Stimulated activated CD4-positive, alpha-beta T cell treated with anti-CD3 and anti-CD28 coated beads, Interleukin-1b, Interleukin-23, amount 100 ng/mL, for 48 hours (primary cell): ENCODE measurements around the gene PTPN2.
"Not testable (repeated sequence)": the region's sequence is repeated elsewhere in the genome, so short reads cannot be mapped to it uniquely, and the experiment has no call there.

Experiments used
- DNase-seq: peaks from one replicate; pipeline ENCODE4 v3.0.0-alpha.2; 2020

PTPN2 gene

GRCh38 chr18:12890964-12891363 is 6.9 kb upstream of the PTPN2 start:
- DNase-seq = no peak

- no peak for DNase-seq
These were observed 2.6 kb upstream of the PTPN2 start for GRCh38 chr18:12886498-12887126.

DNA sequence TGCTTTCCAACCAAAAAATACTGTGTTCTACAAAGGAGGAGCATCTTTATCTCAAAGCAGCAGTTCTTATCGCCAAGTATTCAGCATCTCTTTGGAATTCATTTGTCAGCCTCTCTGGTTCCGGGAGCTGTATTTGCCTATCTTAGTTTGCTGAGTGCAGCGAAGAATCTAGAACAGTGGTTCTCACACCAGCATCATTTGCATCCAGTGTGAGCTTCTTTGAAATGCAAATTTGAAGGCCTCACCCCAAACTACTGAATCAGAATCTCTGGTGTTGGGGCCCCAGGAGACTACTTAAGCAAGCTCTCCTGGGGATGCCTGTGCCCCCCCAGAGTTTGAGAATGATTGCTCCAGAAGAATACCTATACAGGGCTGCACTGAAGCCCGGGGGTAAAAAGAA is 1.5 kb upstream of the PTPN2 start:
- DNase-seq = no peak

DNA sequence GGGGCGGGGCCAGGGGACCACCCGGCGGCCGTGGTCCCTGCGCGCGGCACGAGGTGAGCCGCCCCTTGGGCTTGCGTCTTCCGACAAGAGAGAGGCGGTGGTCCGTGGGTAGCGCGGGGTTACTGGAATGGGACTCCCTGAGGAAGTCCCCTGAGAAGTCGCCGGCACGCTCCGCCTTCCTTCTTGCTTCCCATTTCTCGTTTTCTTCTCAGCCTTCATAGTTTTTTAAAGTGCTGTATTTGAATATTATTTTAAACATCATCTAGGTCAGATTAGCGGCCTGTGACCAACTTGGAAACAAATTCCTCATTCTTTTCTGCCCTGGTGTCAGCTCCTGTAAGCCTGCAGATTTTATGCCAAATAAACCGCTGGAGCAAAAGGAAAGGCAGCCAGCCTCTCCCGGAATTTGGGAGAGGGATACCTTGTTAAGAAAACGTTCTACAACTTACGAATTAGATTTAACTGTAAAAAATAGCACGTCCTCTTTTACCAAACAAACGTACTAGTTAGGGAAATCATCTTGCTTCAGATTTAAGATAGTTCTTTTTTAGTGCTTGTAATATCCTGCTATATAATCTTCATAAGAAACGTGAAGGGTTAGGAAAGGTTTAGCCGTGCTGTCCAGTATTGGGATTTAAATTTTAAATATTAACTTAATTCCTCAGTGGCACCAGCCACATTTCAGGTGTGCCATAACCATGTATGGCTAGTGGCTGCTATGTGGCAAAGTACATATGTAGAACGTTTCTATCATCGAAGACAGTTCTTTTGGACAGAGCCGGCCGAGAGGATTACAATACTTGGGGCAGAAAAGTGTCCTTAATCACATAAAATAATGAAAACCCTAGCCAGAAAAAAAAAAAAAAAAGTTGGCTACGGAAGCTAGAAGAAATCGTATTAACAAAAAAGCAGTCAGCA is 628 bp upstream of the PTPN2 start:
- DNase-seq = no peak

DNA sequence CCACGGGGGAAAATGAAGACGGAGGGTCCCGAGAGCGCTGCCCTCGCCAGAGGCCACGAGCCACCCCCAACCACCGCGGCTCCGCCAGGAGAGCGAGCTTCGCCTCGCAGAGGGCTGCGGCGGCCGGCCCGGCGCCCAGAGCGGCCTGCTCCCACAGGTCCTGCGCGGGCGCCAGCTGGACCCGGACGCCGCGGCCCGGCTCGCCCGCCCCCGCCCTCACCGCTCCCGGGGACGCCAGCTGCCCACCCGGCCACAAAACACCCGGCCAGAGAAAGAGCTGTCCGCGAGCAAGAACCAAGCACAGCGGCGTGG is 709 bp downstream of the PTPN2 start:
- DNase-seq = peak; percentile 16

- DNase-seq = no peak
These were observed 1.3 kb downstream of the PTPN2 start for GRCh38 chr18:12882453-12883371.

DNA sequence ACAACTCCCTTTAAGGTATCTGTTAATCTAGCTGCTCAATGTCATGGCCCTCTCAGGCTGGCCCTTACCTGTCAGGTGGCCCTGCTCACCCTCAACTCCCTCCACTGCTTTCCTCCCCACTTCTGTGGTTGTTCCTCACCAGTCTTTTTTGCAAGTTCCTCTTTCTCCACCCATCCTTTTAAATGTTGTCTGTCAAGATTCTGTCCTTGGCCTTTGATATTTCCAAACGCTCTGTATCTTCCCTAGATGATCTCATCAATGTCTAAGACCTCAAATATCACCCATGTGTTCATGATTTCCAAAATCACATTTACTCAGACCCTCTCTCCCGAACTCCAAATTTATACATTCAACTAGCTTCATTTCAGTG is 3.5 kb downstream of the PTPN2 start:
- DNase-seq = no peak

- DNase-seq = no peak
These were observed 4.0 kb downstream of the PTPN2 start for GRCh38 chr18:12879840-12880540.

DNA sequence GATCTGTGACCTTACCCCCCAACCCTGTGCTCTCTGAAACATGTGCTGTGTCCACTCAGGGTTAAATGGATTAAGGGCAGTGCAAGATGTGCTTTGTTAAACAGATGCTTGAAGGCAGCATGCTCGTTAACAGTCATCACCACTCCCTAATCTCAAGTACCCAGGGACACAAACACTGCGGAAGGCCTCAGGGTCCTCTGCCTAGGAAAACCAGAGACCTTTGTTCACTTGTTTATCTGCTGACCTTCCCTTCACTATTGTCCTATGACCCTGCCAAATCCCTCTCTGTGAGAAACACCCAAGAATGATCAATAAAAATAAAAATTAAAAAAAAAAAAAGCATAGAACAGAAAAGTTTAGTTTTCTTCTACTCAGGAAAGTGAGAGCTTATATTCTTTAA is 9.0 kb downstream of the PTPN2 start:
- not testable (repeated sequence) for DNase-seq

- DNase-seq = not testable (repeated sequence)
These were observed 10.0 kb downstream of the PTPN2 start for GRCh38 chr18:12873961-12874567.

GRCh38 chr18:12872408-12872807 is 11.6 kb downstream of the PTPN2 start:
- DNase-seq = no peak

DNA sequence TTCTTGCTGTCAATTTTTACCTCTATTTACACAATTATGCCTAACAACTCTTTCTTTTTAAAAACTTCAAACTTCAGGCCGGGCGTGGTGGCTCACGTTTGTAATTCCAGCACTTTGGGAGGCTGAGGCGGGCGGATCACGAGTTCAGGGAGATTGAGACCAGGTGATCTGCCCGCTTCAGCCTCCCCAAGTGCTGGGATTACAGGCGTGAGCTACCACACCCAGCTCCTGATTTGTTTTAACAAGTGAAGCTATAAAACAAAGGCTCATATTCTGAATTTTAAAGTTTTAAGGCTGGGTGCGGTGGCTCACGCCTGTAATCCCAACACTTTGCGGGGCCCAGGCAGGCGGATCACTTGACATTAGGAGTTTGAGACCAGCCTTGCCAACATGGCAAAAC is 15.5 kb downstream of the PTPN2 start:
- no peak for DNase-seq

GRCh38 chr18:12867441-12868123 is 16.5 kb downstream of the PTPN2 start:
- no peak for DNase-seq

- DNase-seq = no peak
These were observed 20.3 kb downstream of the PTPN2 start for GRCh38 chr18:12863687-12864216.

DNA sequence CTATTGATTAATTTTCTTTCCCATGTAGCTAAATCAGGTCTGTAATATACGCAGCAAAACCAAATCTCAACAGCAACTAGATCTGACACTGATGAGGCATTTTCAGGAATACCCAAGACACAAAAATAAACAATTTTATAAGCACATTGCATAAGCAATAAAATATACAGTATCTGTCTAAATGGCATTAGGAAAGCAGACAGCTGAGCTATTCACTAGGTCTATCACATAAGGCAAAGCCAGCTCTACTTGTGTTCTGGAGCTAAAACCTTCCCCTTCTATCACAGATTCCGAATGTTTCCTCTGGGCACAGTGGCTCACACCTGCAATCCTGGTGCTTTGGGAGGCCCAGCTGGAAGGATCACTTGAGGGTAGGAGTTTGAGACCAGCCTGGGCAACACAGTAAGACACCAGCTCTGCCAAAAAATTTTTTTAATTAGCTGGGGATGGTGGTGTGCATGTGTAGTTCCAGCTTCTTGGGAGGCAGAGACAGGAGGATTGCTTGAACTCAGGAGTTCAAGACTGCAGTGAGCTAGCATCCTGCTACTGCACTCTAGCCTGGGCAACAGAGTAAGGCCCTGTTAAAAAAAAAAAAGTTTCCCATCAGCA is 21.1 kb downstream of the PTPN2 start:
- DNase-seq = no peak

DNA sequence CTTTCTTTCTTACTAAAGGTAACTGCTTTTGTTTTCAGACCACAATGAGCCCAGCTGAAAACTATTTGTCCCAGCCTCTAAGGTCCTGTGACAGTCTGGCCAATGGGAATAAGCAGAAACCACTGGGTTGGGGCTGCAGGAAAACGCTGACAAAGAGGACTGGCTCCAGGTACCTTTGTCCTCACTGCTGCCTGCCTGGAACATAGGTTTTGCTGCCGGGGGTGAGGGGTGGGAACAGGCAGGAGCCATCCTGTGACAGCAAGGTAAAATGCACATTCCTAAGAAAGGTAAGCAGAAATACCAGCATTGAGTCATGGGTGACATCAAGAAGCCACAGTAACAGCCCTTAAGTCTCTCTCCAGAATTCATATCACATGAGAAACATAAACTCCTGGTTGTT is 21.6 kb downstream of the PTPN2 start:
- no peak for DNase-seq

- no peak for DNase-seq
These were observed 22.4 kb downstream of the PTPN2 start for GRCh38 chr18:12861637-12862036.

DNA sequence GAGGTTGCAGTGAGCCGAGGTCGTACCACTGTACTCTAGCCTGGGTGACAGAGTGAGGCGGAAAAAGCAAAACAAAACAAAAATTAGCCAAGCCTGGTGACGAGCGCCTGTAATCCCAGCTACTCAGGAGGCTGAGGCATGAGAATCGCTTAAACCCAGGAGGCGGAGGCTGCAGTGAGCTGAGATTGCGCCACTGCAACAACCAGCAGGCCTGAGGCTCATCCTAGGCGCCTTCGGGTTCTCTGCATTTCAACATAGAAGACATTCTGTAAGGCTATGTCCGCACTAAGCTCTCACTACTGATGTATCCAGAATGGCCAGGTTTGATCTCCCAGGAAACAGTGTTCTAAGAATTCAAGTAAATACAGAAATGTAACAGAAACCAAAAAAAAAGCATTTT is 23.5 kb downstream of the PTPN2 start:
- no peak for DNase-seq

- DNase-seq = no peak
These were observed 25.0 kb downstream of the PTPN2 start for GRCh38 chr18:12858991-12859390.

DNA sequence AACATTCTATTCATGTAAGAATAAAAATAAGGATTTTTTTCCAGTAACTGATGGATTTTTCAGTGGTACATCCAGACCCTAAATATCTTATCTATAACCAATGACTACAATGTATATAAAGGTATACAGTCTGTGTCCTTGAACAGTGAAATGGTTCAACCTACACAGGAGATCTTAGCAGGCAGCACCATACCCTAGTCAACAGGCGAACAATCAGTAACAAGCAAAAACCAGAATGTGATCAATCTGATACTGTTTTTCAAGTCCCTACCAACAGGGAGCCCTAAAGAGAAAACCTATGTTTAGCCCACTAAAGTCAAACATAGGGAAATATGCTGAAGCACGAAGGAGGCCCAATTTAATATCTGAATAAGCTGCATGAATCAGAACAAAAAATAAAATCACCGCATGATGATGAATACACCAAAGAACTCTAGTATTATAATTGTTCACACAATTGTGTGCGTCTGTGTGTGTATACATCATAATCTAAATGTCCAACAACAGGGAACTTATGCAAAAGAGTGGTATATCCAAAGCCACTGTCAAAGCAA is 26.0 kb downstream of the PTPN2 start:
- DNase-seq = no peak
